22Rv1 (cell line): ENCODE measurements around the gene RSRC1.

ENCODE experiments used
- H3K27ac ChIP-seq: fragments of 450-650 bp; 2 replicates; pipeline ENCODE4 v1.5.1; 2017
- CTCF ChIP-seq: fragments of 450-650 bp; IDR thresholded peaks from 2 replicates; pipeline ENCODE4 v1.5.1; 2017; ENCODE audit warnings: mild to moderate bottlenecking
- ZFX ChIP-seq: fragments of 450-650 bp; IDR thresholded peaks from 2 replicates; pipeline ENCODE4 v1.6.1; 2017; ENCODE audit warnings: antibody characterized with exemption, borderline replicate concordance

RSRC1 gene

DNA sequence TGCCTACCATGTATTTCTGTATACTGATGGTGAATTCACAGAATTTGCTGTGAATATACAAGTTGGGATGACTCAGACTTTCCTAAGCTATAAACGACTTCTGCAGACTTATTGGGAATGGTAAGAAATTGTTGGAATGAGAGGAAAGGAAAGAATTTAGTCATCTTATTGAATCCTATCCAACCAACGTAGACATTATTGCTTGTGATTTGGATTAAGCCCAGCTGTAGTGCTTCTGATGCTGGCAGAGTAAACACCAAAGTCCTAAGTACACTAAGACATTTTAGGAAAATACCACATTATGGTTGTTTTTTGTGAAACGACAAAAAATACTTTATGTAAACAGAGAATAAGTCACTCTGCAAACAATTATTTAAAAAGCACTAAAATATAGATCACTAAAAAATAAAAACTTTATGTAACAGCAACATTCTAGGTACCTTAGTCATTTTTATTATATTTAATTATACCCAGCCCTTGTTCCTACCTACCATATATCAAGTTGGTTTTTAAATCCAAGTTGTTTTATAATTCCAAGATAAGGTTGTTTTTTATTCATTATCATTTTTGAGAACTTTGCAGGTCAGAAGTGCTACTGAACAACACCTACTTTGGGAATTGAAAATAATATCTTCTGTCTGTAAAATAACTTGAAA is 361.9 kb downstream of the RSRC1 start:
- no peak for TF ChIP-seq CTCF
- TF ChIP-seq ZFX = no peak
- H3K27ac ChIP-seq = no peak overlapping the region

DNA sequence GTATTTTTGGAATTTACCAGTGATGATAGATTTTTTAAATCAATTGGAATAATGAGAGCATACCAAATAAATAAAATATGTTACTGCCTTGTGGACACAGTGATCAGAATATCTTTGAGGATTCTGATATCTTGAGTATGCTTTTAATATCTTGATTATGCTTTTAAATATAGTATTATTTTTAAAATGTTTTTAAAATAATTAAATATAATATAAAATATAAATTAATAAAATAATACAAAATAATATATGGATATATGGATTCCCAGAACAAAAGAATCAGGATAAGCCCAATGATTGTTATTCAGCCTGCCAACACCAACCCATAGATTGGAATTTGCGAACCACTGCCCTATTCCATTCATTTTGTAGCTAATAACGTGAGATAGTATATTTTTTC is 369.2 kb downstream of the RSRC1 start:
- H3K27ac ChIP-seq = no peak overlapping the region
- TF ChIP-seq CTCF = no peak
- no peak for TF ChIP-seq ZFX

DNA sequence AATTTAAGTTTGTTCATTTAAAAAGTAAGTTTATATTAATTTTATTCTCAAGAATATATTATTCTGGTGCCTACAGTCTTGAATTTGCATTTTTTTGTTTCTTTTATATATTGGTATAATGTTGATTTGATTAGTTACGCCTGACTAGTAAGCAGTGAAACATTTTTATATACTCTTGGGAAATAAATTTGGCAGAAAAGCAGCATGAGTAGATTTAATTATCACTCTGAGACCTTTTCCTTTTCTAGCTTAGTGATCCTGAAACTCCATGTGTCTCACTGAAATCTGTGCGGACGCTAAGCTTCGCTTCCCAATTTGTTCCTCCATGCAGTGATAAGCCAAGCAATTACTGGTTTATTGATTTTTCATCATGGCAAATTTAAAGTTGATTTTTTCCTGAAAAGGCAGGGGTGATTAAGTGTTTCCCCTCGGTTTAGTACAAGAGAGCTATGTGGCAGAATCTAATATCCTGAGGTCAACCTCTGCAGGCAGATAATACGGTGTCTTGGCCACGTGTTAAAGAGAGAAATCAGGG is 373.9 kb downstream of the RSRC1 start:
- no peak overlapping the region for H3K27ac ChIP-seq
- no peak for TF ChIP-seq ZFX
- TF ChIP-seq CTCF = no peak

- TF ChIP-seq ZFX = no peak
- no peak for TF ChIP-seq CTCF
- no peak overlapping the region for H3K27ac ChIP-seq
These were observed 376.3 kb downstream of the RSRC1 start for GRCh38 chr3:158486200-158486599.

- TF ChIP-seq CTCF (no peak), ZFX (no peak)
- no peak overlapping the region for H3K27ac ChIP-seq
These were observed 378.8 kb downstream of the RSRC1 start for GRCh38 chr3:158488670-158489069.

DNA sequence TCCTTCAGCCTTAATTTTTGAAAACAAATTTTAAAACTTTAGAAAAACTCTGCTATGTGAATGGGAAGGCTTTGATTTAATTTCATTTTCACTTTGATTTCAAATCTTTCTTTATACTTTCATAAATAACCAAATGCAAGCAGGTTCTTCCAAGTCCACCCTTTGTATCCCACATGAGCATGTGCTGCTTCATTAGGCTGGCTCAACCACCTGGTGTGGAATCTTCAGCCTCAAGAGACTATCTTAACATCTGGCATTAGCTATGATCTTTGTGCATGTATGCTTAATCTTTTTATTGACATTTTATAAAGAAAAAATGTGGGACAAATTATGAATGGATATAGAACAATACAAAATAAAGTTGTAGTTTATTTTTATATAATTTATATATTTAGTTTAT is 379.3 kb downstream of the RSRC1 start:
- no peak for TF ChIP-seq CTCF
- no peak for TF ChIP-seq ZFX
- no peak overlapping the region for H3K27ac ChIP-seq

DNA sequence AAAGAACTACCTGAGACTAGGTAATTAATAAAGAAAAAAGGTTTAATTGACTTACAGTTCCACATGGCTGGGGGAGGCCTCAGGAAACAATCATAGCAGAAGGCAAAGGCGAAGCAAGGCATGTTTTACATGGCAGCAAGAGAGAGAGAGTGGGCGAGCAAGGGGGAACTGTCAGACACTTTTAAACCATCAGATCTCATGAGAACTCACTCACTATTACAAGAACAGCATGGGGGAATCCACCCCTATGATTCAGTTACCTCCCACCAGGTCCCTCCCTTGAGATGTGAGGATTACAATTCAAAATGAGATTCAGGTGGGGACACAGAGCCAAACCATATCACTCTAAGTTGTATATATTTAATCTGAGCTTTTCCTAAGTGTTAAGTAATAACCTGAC is 382.1 kb downstream of the RSRC1 start:
- TF ChIP-seq ZFX = no peak
- no peak for TF ChIP-seq CTCF

More for the DNA sequence above, 382.1 kb downstream of the RSRC1 start:
- no peak overlapping the region for H3K27ac ChIP-seq
